Transverse colon (tissue), 4 donors: Measurements from ENCODE around the gene PTX4. TPM values are rescaled to one million over a fixed set of nuclear protein-coding genes. Genes with fewer than 3 reads are reported as not detected.

Experiments
- DNase-seq: peaks from one replicate; pipeline ENCODE4 v3.0.0-alpha.2; 2019
- H3K27ac ChIP-seq, 4 donors: fragments of 200-600 bp; sonication (generic); 2 replicates each; pipeline ENCODE4 v1.5.1; 2016 to 2018; ENCODE audit warnings: inconsistent platforms in 4 of 4
- H3K27me3 ChIP-seq: fragments of 200-600 bp; sonication (generic); 2 replicates; pipeline ENCODE4 v1.5.1; 2017; ENCODE audit warnings: inconsistent platforms
- H3K36me3 ChIP-seq, 4 donors: fragments of 200-600 bp; sonication (generic); 2 replicates each; pipeline ENCODE4 v1.5.1; 2017 to 2019; ENCODE audit warnings: inconsistent platforms in 4 of 4
- H3K4me1 ChIP-seq, 4 donors: fragments of 200-600 bp; sonication (generic); 2 replicates each; pipeline ENCODE4 v1.5.1; 2017 to 2020; ENCODE audit warnings: inconsistent platforms in 4 of 4
- H3K4me3 ChIP-seq, 4 donors: fragments of 200-600 bp; sonication (generic); 1 replicate in 1 of 4; 2 replicates in 3 of 4; pipeline versions ENCODE4 v1.5.1 to v1.6.1; 2017 to 2019; ENCODE audit warnings: inconsistent platforms in 4 of 4
- H3K9me3 ChIP-seq, 2 donors: fragments of 200-600 bp; sonication (generic); 2 replicates each; pipeline ENCODE4 v1.5.1; 2017 to 2019; ENCODE audit warnings: inconsistent platforms in 2 of 2
- EP300 ChIP-seq: sonication (generic); formaldehyde crosslinking; IDR thresholded peaks from one replicate; pipeline ENCODE4 v1.6.1; 2017; ENCODE audit warnings: antibody characterized with exemption, low read depth
- POLR2A ChIP-seq: fragments of 450-650 bp; IDR thresholded peaks from one replicate; pipeline ENCODE4 v1.6.1; 2016; ENCODE audit warnings: antibody characterized with exemption, mild to moderate bottlenecking, moderate library complexity
- POLR2AphosphoS5 ChIP-seq, 3 donors: sonication (generic); formaldehyde crosslinking; IDR thresholded peaks; one replicate each; pipeline ENCODE4 v1.6.1; 2016; ENCODE audit warnings: antibody characterized with exemption in 3 of 3
- WGBS, 2 donors: methylation state at CpG; one replicate each; pipeline ENCODE4 v1.1.5; 2018; ENCODE audit warnings: low coverage in 1 of 2; 5-methylcytosine and 5-hydroxymethylcytosine counted together
- in situ Hi-C, 4 donors: fragments of 200-750 bp; cut with MboI; loops; one replicate each; pipeline versions ENCODE4 v1.15.0 to v1.15.1; 2017; ENCODE audit warnings: low sequenced_read_pairs in 3 of 4, low pct_ligation_motif_present in 1 of 4, low pct_unique_long_range_greater_than_20kb in 1 of 4
- intact Hi-C: fragments of 100-400 bp; cut with DNase I; formaldehyde crosslinking; loops from one replicate; pipeline ENCODE4 v1.15.1; 2023; ENCODE audit warnings: low total_unique reads
- total RNA-seq, 4 donors: library from RNA; depleted of rRNA; stranded (reverse); fragments of >200 nt; gene quantifications; one replicate each; pipeline ENCODE4 v1.1.0, GENCODE V29; 2016
- TF ChIP-seq, protein P1 (sequence below), 5 experiments: fragments of 200-600 bp in 3 of 5; fragments of 450-650 bp in 2 of 5; sonication (generic) in 3 of 5; IDR thresholded peaks; 1 replicate in 2 of 5; 2 replicates in 3 of 5; pipeline ENCODE4 v1.5.1; 2016 to 2017; ENCODE audit warnings: antibody characterized with exemption in 5 of 5, inconsistent platforms in 3 of 5, mild to moderate bottlenecking in 2 of 5, moderate library complexity in 1 of 5

PTX4 gene
- total RNA-seq, 4 donors from 2014 or later = not detected

DNA sequence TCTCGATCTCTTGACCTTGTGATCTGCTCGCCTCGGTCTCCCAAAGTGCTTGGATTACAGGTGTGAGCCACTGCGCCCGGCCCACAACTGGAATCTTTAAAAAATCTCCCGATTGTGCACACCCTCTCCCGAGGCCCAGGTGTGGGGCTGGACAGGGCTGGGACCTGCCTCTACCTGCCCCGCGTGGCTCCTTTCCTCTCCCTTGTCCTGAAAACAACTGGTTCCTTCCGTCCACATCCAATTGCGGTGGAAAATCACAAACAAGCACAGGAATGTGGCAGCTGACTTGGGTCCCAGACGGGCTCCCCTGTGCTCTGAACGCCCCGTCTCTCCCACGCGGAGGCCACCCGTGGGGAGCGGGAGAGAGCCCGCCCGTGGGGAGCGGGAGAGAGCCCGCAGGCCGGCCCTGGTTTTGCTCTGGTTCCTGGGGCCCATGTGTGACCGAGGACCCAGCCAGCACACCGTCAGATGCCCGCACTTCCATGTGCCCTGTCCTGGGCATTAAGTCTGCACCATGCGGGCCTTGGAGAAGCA is 41.7 kb upstream of the PTX4 start:
- Histone ChIP-seq H3K27ac (peak overlapping the region; percentile 80 to 97 (median 86)), H3K27me3 (no peaks in the 10 kb centered on the region), H3K36me3 (no peaks in the 10 kb centered on the region), H3K9me3 (no peaks in the 10 kb centered on the region), H3K4me1 (peaks cover 9 to 28% (median 20%) of the 10 kb centered on the region in 4 donors), H3K4me3 (no peak overlapping the region)
- no peak for TF ChIP-seq POLR2AphosphoS5 (IDR thresholded peaks at IDR 0.05)
- TF ChIP-seq, protein P1, sequence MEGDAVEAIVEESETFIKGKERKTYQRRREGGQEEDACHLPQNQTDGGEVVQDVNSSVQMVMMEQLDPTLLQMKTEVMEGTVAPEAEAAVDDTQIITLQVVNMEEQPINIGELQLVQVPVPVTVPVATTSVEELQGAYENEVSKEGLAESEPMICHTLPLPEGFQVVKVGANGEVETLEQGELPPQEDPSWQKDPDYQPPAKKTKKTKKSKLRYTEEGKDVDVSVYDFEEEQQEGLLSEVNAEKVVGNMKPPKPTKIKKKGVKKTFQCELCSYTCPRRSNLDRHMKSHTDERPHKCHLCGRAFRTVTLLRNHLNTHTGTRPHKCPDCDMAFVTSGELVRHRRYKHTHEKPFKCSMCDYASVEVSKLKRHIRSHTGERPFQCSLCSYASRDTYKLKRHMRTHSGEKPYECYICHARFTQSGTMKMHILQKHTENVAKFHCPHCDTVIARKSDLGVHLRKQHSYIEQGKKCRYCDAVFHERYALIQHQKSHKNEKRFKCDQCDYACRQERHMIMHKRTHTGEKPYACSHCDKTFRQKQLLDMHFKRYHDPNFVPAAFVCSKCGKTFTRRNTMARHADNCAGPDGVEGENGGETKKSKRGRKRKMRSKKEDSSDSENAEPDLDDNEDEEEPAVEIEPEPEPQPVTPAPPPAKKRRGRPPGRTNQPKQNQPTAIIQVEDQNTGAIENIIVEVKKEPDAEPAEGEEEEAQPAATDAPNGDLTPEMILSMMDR (IDR thresholded peaks at IDR 0.05) = no peak
- TF ChIP-seq EP300 = no peak
- no peak for TF ChIP-seq POLR2A
- in situ Hi-C loops = no loop called here
- DNase-seq = no peak
- intact Hi-C loops = no loop called here
- 93 to 96% methylated on average over 3 to 27 of the region's 27 CpGs for WGBS, 2 donors

DNA sequence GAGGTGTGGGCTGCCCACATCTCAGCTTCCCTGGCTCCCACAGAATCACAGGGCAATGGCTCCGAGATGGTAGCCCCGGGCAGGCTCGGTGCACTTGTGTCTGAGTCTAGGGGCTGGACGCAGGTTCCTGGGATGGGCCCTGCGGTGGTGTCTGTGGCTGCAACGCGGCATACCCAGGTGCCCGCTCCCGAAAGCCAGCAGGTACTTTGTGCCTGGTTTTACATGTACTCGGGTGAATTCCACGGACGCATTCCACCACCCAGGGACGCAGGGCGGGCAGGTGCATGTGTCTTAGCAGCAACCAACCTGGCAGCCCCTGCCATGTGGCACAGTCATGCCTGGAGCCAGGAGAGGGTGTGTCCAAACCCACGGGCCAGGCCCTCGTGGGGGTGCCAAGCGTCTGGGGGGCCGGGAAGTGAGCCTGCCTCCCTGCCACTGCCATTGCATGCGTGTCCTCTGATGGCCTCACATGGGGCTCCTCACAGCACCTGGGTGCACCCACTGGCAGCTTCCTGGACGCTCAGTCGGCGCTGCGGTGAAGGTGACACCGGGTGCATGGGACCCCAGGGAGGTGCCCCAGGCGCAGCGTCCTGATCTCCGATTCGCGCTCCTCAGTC is 40.3 kb upstream of the PTX4 start:
- Histone ChIP-seq H3K36me3 (no peaks in the 10 kb centered on the region), H3K4me3 (no peak overlapping the region), H3K27ac (no peak overlapping the region), H3K9me3 (no peaks in the 10 kb centered on the region), H3K4me1 (peaks cover 9 to 26% (median 19%) of the 10 kb centered on the region in 4 donors), H3K27me3 (no peaks in the 10 kb centered on the region)
- DNase-seq = no peak
- WGBS, 2 donors = 92% methylated on average over 23 of the region's 29 CpGs; no CpG with 5 or more reads in 1 of the 2 donors
- no peak for TF ChIP-seq EP300
- TF ChIP-seq POLR2A = no peak
- TF ChIP-seq, protein P1 (IDR thresholded peaks at IDR 0.05) = no peak
- no peak for TF ChIP-seq POLR2AphosphoS5 (IDR thresholded peaks at IDR 0.05)
- intact Hi-C loops (no loop called here), in situ Hi-C loops (no loop called here)

DNA sequence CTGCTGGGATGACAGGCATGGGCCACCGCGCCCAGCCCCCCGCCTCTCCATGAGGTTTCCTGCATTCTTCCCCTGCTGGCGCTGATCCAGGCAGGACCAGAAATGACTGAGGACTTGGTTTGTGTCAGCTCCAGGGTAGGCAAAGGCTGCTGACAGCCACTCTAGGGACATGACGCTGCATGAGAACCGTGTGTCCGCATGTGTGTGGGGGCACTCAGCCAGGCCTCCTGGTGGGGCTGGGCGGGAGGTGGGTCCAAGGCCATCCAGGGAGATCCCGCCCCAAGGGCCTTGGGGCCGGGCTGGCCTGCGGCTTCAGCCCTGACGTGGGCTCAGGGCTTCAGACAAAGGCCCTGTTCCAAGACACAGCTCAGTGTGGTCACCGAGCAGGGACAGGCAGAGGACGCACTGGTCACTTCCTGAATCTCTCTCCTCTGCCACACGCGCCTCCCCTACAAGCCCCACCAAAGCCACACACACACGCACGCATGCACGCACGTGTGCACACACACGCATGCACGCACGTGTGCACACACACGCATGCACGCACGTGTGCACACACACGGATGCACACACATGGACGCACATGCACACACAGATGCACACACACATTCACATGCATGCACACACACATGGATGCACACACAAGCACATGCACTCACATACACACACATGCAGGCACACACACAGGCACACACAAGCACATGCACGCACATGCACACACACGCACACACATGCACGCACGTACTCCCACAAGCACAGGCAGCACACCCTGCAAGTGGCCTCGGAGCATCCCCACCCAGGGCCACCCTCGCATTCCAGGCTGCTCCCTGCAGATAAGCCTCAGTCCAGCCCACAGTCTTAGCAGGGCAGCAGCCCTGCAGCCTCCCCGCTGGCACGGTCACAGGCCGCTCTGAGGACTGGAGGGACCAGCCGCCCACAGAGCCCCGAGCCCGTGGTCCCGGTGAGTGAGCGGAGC is 39.4 kb upstream of the PTX4 start:
- 85 to 96% methylated on average over 9 to 37 of the region's 42 CpGs for WGBS, 2 donors
- no peak for DNase-seq

More for the DNA sequence above, 39.4 kb upstream of the PTX4 start:
- Histone ChIP-seq H3K4me1 (peaks cover 9 to 25% (median 17%) of the 10 kb centered on the region in 4 donors), H3K27ac (no peak overlapping the region), H3K36me3 (no peaks in the 10 kb centered on the region), H3K4me3 (no peak overlapping the region), H3K27me3 (no peaks in the 10 kb centered on the region), H3K9me3 (no peaks in the 10 kb centered on the region)
- TF ChIP-seq POLR2AphosphoS5 (IDR thresholded peaks at IDR 0.05) (no peak), EP300 (no peak), POLR2A (no peak)
- TF ChIP-seq, protein P1 (IDR thresholded peaks at IDR 0.05) = no peak
- intact Hi-C loops = no loop called here
- in situ Hi-C loops = no loop called here
